ENCODE measurements around the gene CENPP.

CENPP gene

GRCh38 chr9:92426501-92427145 lies 100.9 kb downstream of the CENPP start:
- no peak for DNase-seq (ENCODE audit: low spot score)

GRCh38 chr9:92429836-92430235 lies 104.1 kb downstream of the CENPP start:
- DNase-seq (ENCODE audit: low spot score): no peak

GRCh38 chr9:92432350-92432749 lies 106.6 kb downstream of the CENPP start:
- DNase-seq (ENCODE audit: low spot score): no peak

- no peak for DNase-seq (ENCODE audit: low spot score)
Observed at GRCh38 chr9:92432972-92433548, 107.3 kb downstream of the CENPP start.

- DNase-seq (ENCODE audit: low spot score): no peak
Observed at GRCh38 chr9:92435263-92435662, 109.5 kb downstream of the CENPP start.

- no peak for DNase-seq (ENCODE audit: low spot score)
Observed at GRCh38 chr9:92438900-92439526, 113.3 kb downstream of the CENPP start.

- no peak for DNase-seq (ENCODE audit: low spot score)
Observed at GRCh38 chr9:92439921-92440750, 114.4 kb downstream of the CENPP start.

GRCh38 chr9:92440751-92441046 lies 114.9 kb downstream of the CENPP start:
- DNase-seq (ENCODE audit: low spot score): no peak

- DNase-seq (ENCODE audit: low spot score): no peak
Observed at GRCh38 chr9:92444841-92445240, 119.1 kb downstream of the CENPP start.

- no peak for DNase-seq (ENCODE audit: low spot score)
Observed at GRCh38 chr9:92446536-92446935, 120.8 kb downstream of the CENPP start.

- no peak for DNase-seq (ENCODE audit: low spot score)
Observed at GRCh38 chr9:92455217-92455616, 129.5 kb downstream of the CENPP start.

GRCh38 chr9:92457576-92457975 lies 131.8 kb downstream of the CENPP start:
- no peak for DNase-seq (ENCODE audit: low spot score)

- DNase-seq (ENCODE audit: low spot score): no peak
Observed at GRCh38 chr9:92463387-92463786, 137.6 kb downstream of the CENPP start.

- DNase-seq (ENCODE audit: low spot score): no peak
Observed at GRCh38 chr9:92463984-92464383, 138.2 kb downstream of the CENPP start.

- DNase-seq (ENCODE audit: low spot score): no peak
Observed at GRCh38 chr9:92467041-92467440, 141.3 kb downstream of the CENPP start.

- DNase-seq (ENCODE audit: low spot score): no peak
Observed at GRCh38 chr9:92467511-92467910, 141.8 kb downstream of the CENPP start.

- DNase-seq (ENCODE audit: low spot score): no peak
Observed at GRCh38 chr9:92468206-92468605, 142.5 kb downstream of the CENPP start.

GRCh38 chr9:92474587-92474986 lies 148.8 kb downstream of the CENPP start:
- no peak for DNase-seq (ENCODE audit: low spot score)

- DNase-seq (ENCODE audit: low spot score): no peak
Observed at GRCh38 chr9:92476962-92477361, 151.2 kb downstream of the CENPP start.

GRCh38 chr9:92478783-92479182 lies 153.0 kb downstream of the CENPP start:
- no peak for DNase-seq (ENCODE audit: low spot score)

GRCh38 chr9:92479346-92479745 lies 153.6 kb downstream of the CENPP start:
- DNase-seq (ENCODE audit: low spot score): no peak

- DNase-seq (ENCODE audit: low spot score): no peak
Observed at GRCh38 chr9:92480291-92480771, 154.6 kb downstream of the CENPP start.
